ENCODE measurements around the gene TGIF2.
"Not testable (repeated sequence)": the region's sequence is repeated elsewhere in the genome, so short reads cannot be mapped to it uniquely, and the experiment has no call there.

The TGIF2 gene

GRCh38 chr20:36620917-36621316, 47.5 kb downstream of the TGIF2 start:
- DNase-seq: no peak

- no peak for DNase-seq
These were observed 50.0 kb downstream of the TGIF2 start for GRCh38 chr20:36623444-36623843.

DNA sequence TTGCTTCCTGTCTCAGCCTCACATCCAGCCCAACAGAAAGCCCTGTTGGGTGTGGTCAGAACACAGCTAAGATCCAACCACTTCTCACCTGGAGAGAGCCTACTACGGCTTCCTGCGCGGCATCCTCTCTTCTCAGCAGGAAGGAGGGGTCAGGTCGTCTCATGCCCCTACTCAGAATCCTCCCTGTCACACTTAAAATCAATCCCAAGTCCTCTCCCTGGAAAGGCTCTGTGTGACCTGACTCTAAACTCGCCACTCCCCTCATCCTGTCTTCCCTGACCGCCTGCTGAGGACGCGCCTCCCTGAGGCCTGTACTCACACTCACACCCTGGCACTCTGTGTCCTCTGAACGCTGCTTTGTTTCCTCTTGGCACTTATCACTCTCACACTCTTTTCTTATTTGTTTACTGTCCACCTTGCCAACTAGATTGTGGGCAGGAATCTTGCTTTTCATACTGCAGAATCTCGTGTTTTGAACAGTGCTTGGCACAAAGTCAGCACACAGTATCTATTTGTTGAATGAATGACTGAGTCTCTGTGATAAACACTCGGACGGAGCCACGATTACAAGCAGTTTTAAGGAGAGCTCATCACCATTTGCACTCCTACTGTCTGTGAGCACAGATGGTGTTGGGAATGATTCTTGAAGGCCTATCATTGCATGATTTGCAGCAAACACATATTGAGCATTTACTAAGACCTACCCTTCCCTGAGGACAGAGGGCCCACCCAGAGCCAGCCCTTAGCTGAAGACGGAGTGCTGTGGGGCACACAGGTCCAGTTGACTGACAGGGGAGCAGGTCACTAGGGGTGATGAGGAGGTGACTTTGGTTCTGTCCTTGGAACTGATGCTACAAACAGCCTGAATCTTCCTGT, 50.9 kb downstream of the TGIF2 start:
- DNase-seq: no peak

GRCh38 chr20:36624944-36625324, 51.5 kb downstream of the TGIF2 start:
- DNase-seq: no peak

GRCh38 chr20:36628076-36628475, 54.7 kb downstream of the TGIF2 start:
- DNase-seq: no peak

DNA sequence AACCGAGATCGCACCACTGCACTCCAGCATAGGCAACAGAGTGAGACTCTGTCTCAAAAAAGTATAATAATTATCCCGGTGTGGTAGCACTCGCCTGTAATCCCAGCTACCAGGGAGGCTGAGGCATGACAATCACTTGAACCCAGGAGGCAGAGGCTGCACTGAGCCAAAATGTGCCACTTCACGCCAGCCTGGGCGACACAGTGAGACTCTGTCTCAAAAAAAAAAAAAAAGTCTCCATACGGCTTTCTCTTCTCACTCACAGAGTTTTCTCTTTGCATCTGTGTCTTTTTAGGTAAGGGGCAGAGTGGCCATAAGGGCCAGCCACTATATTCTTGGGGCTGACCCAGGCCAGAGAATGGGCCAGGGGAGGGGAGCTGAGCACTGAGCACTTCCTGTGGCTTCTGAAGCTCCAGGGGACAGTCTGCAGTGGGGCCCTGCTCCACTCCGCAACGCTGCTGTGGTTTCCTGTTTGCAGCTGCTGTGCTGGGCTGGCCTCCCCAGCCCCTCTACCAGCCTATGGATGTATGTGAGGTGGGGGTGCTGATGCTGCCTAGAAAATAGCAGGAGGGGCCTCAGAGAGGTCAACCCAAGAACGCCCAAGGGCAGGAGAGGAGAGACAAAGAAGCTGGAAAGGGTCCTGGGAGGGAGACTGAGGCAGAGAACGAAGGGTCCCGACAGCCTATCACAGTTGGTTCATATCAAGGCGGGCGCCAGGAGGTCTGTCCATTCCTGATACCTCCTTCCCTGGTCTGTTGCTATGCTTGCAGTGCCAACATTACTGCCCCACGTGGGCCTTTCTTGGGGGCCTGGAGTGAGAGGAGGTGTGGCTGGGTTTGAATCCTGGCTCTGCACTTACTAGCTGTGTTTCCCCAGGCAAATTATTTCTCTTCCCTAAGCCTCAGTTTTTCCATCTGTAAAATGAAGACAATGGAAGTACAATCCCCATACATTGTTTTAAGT, 56.6 kb downstream of the TGIF2 start:
- peak; percentile 31 to 39 for DNase-seq

GRCh38 chr20:36631646-36632045, 58.2 kb downstream of the TGIF2 start:
- no peak for DNase-seq

- no peak for DNase-seq
These were observed 58.7 kb downstream of the TGIF2 start for GRCh38 chr20:36632147-36632486.

DNA sequence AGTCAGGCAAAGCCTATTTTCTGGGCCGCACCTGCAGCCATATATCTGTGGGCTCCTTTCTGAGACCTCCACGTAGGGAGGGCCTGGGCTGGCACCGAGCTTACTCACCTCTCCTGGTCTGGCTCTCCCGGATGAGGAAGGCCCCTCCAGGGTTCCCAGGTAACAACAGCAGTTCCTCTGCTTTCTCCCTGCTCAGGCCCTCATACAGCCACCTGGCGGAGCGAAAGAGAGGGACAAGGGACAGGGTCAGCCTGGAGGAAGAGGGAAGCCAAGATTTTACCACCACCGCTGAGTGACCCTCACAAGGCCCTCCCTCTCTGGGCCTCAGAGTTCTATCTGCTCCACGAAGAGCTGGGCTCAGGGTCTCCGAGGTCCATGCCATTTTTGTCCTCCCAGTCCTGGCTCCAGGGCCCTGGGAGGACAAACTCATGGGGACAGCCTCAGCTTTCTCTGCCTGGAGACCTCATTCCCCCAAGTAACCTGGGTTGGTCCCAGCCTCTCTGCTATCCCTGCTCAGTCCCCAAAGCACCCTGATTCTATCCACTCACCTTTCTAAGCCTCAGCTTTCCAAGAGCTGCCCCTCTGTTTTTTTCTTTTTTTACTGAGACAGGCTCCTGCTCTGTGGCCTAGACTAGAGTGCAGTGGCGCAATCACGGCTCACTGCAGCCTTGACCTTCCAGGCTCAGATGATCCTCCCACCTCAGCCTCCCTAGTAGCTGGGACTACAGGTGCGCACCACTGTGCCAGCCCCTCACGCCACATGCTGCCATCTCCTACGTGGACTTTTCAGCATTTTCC, 59.3 kb downstream of the TGIF2 start:
- DNase-seq: no peak

- DNase-seq: no peak
These were observed 59.9 kb downstream of the TGIF2 start for GRCh38 chr20:36633285-36633772.

DNA sequence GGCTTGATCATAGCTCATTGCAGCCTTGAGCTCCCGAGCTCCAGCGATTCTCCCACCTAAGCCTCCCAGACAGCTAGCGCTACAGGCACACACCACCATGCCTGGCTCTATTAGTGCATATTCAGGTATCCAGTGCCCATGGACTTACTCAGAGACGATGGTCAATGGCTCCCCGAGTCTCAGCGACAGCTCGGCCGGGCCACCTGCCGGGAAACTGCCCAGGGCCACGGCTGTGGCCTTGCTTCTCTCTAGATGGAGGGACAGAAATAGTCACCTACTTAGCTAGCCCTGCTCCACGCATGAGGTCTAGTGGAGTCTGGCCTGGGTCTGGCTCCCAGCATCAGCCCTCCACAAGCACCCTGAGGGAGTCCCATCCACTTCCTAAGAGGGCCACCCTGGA, 60.9 kb downstream of the TGIF2 start:
- DNase-seq: no peak

DNA sequence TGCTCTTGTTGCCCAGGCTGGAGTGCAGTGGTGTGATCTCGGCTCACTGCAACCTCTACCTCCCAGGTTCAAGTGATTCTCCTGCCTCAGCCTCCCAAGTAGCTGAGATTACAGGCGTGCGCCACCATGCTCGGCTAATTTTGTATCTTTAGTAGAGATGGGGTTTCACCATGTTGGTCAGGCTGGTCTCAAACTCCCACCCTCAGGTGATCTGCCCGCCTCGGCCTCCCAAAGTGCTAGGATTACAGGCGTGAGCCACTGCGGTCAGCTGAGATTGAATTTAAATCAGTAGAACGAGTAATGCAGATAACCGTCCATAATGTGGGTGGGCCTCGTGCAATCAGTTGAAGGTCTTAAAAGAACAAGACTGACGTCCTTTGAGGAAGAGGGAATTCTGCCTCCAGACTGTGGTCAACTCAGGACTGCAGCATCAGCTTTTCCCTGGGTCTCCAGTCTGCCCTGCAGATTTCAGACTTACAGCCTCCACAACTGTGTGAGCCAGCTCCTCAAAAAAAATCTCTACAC, 65.5 kb downstream of the TGIF2 start:
- not testable (repeated sequence) for DNase-seq

- DNase-seq: no peak
These were observed 68.1 kb downstream of the TGIF2 start for GRCh38 chr20:36641506-36641843.

DNA sequence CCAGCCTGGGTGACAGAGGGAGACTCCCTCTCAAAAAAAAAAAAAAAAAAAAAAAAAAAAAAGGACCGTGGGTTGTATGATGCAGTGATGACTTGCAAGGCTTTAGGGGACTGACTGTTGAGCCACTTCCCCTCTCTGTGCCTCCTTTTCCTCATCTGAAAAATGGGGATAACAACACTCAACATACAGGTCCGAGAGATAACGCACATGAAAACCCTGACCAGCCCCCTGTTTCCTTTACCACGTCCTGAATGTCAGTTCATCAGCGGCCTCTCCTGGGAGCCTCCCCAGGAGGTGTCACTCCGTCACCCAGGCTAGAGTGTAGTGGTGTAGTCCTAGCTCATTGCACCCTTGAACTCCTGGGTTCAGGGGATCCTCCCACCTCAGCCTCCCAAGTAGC, 68.7 kb downstream of the TGIF2 start:
- no peak for DNase-seq
